HG03175 (cell line): ENCODE results near the gene MED25.
A peak's percentile ranks its signal among the peaks of the same experiment; 100 is the strongest.

Experiments
- ATAC-seq: cut with Tn5 transposase; IDR thresholded peaks from one replicate; pipeline ENCODE4 v1.9.1; 2021; ENCODE audit warnings: mild to moderate bottlenecking, moderate library complexity; ENCODE audit not compliant: unreplicated experiment

MED25 gene

GRCh38 chr19:49871349-49871985 lies 53.4 kb downstream of the MED25 start:
- no peak for ATAC-seq

- no peak for ATAC-seq
Observed at GRCh38 chr19:49872245-49873128, 54.4 kb downstream of the MED25 start.

- ATAC-seq = no peak
Observed at GRCh38 chr19:49873129-49873521, 55.0 kb downstream of the MED25 start.

GRCh38 chr19:49873834-49874233 lies 55.7 kb downstream of the MED25 start:
- no peak for ATAC-seq

- ATAC-seq = no peak
Observed at GRCh38 chr19:49874503-49875157, 56.5 kb downstream of the MED25 start.

- no peak for ATAC-seq
Observed at GRCh38 chr19:49875177-49875576, 57.1 kb downstream of the MED25 start.

- no peak for ATAC-seq
Observed at GRCh38 chr19:49875857-49876421, 57.9 kb downstream of the MED25 start.

- ATAC-seq = peak; percentile 47
Observed at GRCh38 chr19:49876422-49877019, 58.4 kb downstream of the MED25 start.

- ATAC-seq = peak; percentile 62
Observed at GRCh38 chr19:49877020-49877878, 59.2 kb downstream of the MED25 start, which contains the start of the genes AKT1S1 and TBC1D17. Gene AKT1S1, minus strand, starts transcription at chr19:49877355. Its CDS starts 4,060 bp downstream, at chr19:49873295. Gene TBC1D17, plus strand, starts transcription at chr19:49877702. Its CDS starts 22 bp downstream, at chr19:49877724.

- ATAC-seq = peak; percentile 47
Observed at GRCh38 chr19:49877879-49878743, 60.0 kb downstream of the MED25 start.

- ATAC-seq = no peak
Observed at GRCh38 chr19:49878744-49879070, 60.6 kb downstream of the MED25 start.

GRCh38 chr19:49879243-49879963 lies 61.3 kb downstream of the MED25 start:
- no peak for ATAC-seq

GRCh38 chr19:49880162-49880869 lies 62.2 kb downstream of the MED25 start:
- ATAC-seq = no peak

- no peak for ATAC-seq
Observed at GRCh38 chr19:49881186-49881585, 63.1 kb downstream of the MED25 start.

GRCh38 chr19:49881672-49882394 lies 63.7 kb downstream of the MED25 start:
- ATAC-seq = no peak

- ATAC-seq = no peak
Observed at GRCh38 chr19:49882643-49883042, 64.6 kb downstream of the MED25 start.

GRCh38 chr19:49883094-49883493 lies 65.0 kb downstream of the MED25 start:
- no peak for ATAC-seq
